HepG2 (cell line): Measurements from ENCODE around the gene TNFRSF11A. TPM values are rescaled to one million over a fixed set of nuclear protein-coding genes. Genes with fewer than 3 reads are reported as not detected.

ENCODE experiments used
- ATAC-seq: fragments of 200-7000 bp; cut with Tn5 transposase; 3 replicates; pipeline ENCODE4 v1.9.1; 2020; ENCODE audit warnings: mild to moderate bottlenecking, moderate library complexity
- BruUV-seq: library from RNA; stranded (reverse); fragments of 400-500 nt; replicated peaks from 2 replicates; lab custom pipeline; 2021; lab: Mats Ljungman, UMichigan
- CTCF ChIA-PET: fragments of 300-600 bp; formaldehyde crosslinking; extraction: SDS; loops from one replicate; lab custom pipeline; 2021; ENCODE audit warnings: low total read pairs, inconsistent platforms, low intra/inter-chr PET ratio; lab: Yijun Ruan, JAX
- POLR2A ChIA-PET: fragments of 350-600 bp; sonication (Branson Sonifier 250); formaldehyde crosslinking; loops from one replicate; lab custom pipeline; 2020; ENCODE audit warnings: antibody characterized with exemption, inconsistent platforms; lab: Yijun Ruan, JAX
- DNase-seq: peaks from one replicate; pipeline ENCODE4 v3.0.0-alpha.2; 2015; ENCODE audit warnings: low spot score
- FAIRE-seq: peaks from 3 replicates; lab custom pipeline; 2011; peaks lifted over from hg19 to GRCh38; lab: Jason Lieb, UNC
- H2AFZ ChIP-seq: one replicate; pipeline ENCODE4 v1.6.1; 2011; ENCODE audit warnings: low read length, inconsistent platforms
- H3K27ac ChIP-seq: fragments of 300-600 bp; 3 replicates; pipeline ENCODE4 v1.8.0; 2011; ENCODE audit warnings: mixed run types, mild to moderate bottlenecking, mixed read lengths, low read length, inconsistent platforms; ENCODE audit not compliant: insufficient read depth; ENCODE audit errors: extremely low read length
- H3K27me3 ChIP-seq, 2 experiments: fragments of 200-600 bp in 1 of 2; 2 replicates in 1 of 2; 3 replicates in 1 of 2; pipeline versions ENCODE4 v1.6.0 to v1.8.0; 2011; ENCODE audit warnings: low read length in 2 of 2, mild to moderate bottlenecking in 2 of 2, moderate library complexity in 2 of 2, inconsistent platforms in 1 of 2; ENCODE audit not compliant: insufficient read depth in 2 of 2, control insufficient read depth in 1 of 2
- H3K36me3 ChIP-seq, 2 experiments: fragments of 200-600 bp in 1 of 2; replicated peaks in 1 of 2; 2 replicates in 1 of 2; 3 replicates in 1 of 2; pipeline versions ENCODE4 v1.5.1 to v1.8.0; 2011; ENCODE audit warnings: low read length in 2 of 2, inconsistent platforms in 1 of 2; ENCODE audit not compliant: insufficient read depth in 2 of 2, control insufficient read depth in 1 of 2
- H3K4me1 ChIP-seq: 2 replicates; pipeline ENCODE4 v1.5.1; 2012; ENCODE audit warnings: low read length, inconsistent platforms; ENCODE audit not compliant: insufficient read depth
- H3K4me2 ChIP-seq: 2 replicates; pipeline ENCODE4 v1.6.0; 2011; ENCODE audit warnings: low read depth, low read length, inconsistent platforms
- H3K4me3 ChIP-seq, 3 experiments: fragments of 200-600 bp in 1 of 3; sonication (generic), shearing (Covaris generic) in 1 of 3; replicated peaks in 1 of 3; 2 replicates each; pipeline ENCODE4 v1.5.1; 2011 to 2016; ENCODE audit warnings: low read length in 3 of 3, inconsistent platforms in 2 of 3, low read depth in 2 of 3, mild to moderate bottlenecking in 2 of 3, control low read depth in 1 of 3, mixed read lengths in 1 of 3; ENCODE audit not compliant: insufficient read depth in 1 of 3
- H3K79me2 ChIP-seq: one replicate; pipeline ENCODE4 v1.6.1; 2011; ENCODE audit warnings: low read length, inconsistent platforms; ENCODE audit not compliant: insufficient read depth
- H3K9ac ChIP-seq: 2 replicates; pipeline ENCODE4 v1.6.0; 2011; ENCODE audit warnings: mild to moderate bottlenecking, low read depth, low read length, inconsistent platforms; ENCODE audit not compliant: insufficient read depth
- H3K9me3 ChIP-seq: 2 replicates; pipeline ENCODE4 v1.5.1; 2012; ENCODE audit warnings: mild to moderate bottlenecking, low read length
- H4K20me1 ChIP-seq: 2 replicates; pipeline ENCODE4 v1.6.0; 2011; ENCODE audit warnings: inconsistent platforms, mild to moderate bottlenecking, low read length, moderate library complexity; ENCODE audit not compliant: insufficient read depth
- ATF5 ChIP-seq: sonication (generic); formaldehyde crosslinking; IDR thresholded peaks from 2 replicates; pipeline ENCODE4 v1.4.0; 2020; ENCODE audit warnings: mild to moderate bottlenecking, low read depth, missing genetic modification reagents
- CENPT ChIP-seq: sonication (generic); formaldehyde crosslinking; IDR thresholded peaks from 2 replicates; pipeline ENCODE4 v1.8.0; 2022; ENCODE audit warnings: low read depth, mild to moderate bottlenecking, moderate library complexity, missing genetic modification reagents
- MAZ ChIP-seq, 2 experiments: sonication (generic) in 1 of 2; formaldehyde crosslinking in 1 of 2; IDR thresholded peaks; 2 replicates each; pipeline versions ENCODE4 v1.5.0 to v1.6.1; 2012 to 2020; ENCODE audit warnings: low read depth in 2 of 2, mild to moderate bottlenecking in 2 of 2, borderline replicate concordance in 1 of 2, improper control_type of control experiment in 1 of 2, low read length in 1 of 2, missing genetic modification reagents in 1 of 2, moderate library complexity in 1 of 2
- RFX3 ChIP-seq: IDR thresholded peaks from 2 replicates; pipeline ENCODE4 v1.6.1; 2016; ENCODE audit warnings: missing biosample characterization, missing genetic modification reagents
- ZEB1 ChIP-seq: IDR thresholded peaks from 2 replicates; pipeline ENCODE4 v1.6.1; 2012; ENCODE audit warnings: mild to moderate bottlenecking, low read depth, inconsistent platforms; ENCODE audit not compliant: insufficient replicate concordance
- WGBS: methylation state at CpG from one replicate; pipeline ENCODE4 v1.1.6; 2017; ENCODE audit warnings: low lambda C conversion rate; 5-methylcytosine and 5-hydroxymethylcytosine counted together
- in situ Hi-C: cut with HindIII; loops from 2 replicates; pipeline ENCODE4 v1.10.0; 2017; ENCODE audit warnings: low pct_unique_long_range_greater_than_20kb; ENCODE audit not compliant: extremely low pct_ligation_motif_present
- intact Hi-C: fragments of 100-400 bp; cut with micrococcal nuclease; formaldehyde crosslinking; loops from one replicate; pipeline ENCODE4 v1.10.0; 2022; ENCODE audit not compliant: unreplicated experiment
- polyA plus RNA-seq, 8 experiments: library from polyadenylated mRNA; depleted of rRNA in 3 of 8; stranded (reverse) in 7 of 8; unstranded in 1 of 8; fragments of >200 nt; fragmentation: Illumina TruSeq in 4 of 8; extraction: Trizol in 4 of 8; gene quantifications; 2 replicates each; pipeline versions ENCODE4 v1.2.1 to v1.2.3, GENCODE V29; 2011 to 2016; ENCODE audit warnings: low read depth in 4 of 8, missing spikeins in 1 of 8, mixed read lengths in 1 of 8; ENCODE audit not compliant: insufficient read depth in 1 of 8
- total RNA-seq, 5 experiments: library from RNA; depleted of rRNA; stranded (reverse); fragments of >200 nt; fragmentation: Illumina TruSeq; extraction: Trizol; gene quantifications; 2 replicates each; pipeline ENCODE4 v1.2.3, GENCODE V29; 2016; ENCODE audit warnings: low read depth in 1 of 5

TNFRSF11A gene
- total and polyA plus RNA-seq, 2 of the 13 experiments (the other 11 are each of a cell fraction or from before 2014, with no cell fraction given) = 4.6 to 6.4 TPM

- intact Hi-C loops = no loop called here
- Histone ChIP-seq H3K4me1 (peaks cover 32% of the 10 kb centered on the region), H3K4me3 (no peak overlapping the region), H3K9me3 (no peaks in the 10 kb centered on the region), H3K36me3 (peaks cover 2 to 21% of the 10 kb centered on the region in 2 experiments; a peak in 4 of 5 replicates), H3K27me3 (no peaks in the 10 kb centered on the region; a peak in 1 of 5 replicates), H2AFZ (no peak overlapping the region), H3K27ac (no peak overlapping the region), H3K4me2 (no peak overlapping the region), H3K79me2 (no peaks in the 10 kb centered on the region), H3K9ac (no peak overlapping the region), H4K20me1 (no peaks in the 10 kb centered on the region)
- CTCF ChIA-PET = no interaction called here
- POLR2A ChIA-PET = no interaction called here
- DNase-seq (no peak), FAIRE-seq (no peak), ATAC-seq (no peak)
- TF ChIP-seq MAZ (IDR thresholded peaks at IDR 0.05; ENCODE audit: borderline replicate concordance, low read depth, low read length) (no peak), MAZ (CRISPR knock-in tag; IDR thresholded peaks at IDR 0.05; ENCODE audit: low read depth) (no peak), ZEB1 (no peak), ATF5 (CRISPR knock-in tag) (no peak), CENPT (CRISPR knock-in tag) (no peak), RFX3 (CRISPR knock-in tag) (no peak)
- WGBS = 95% methylated on average over 6 of the region's 6 CpGs
- in situ Hi-C loops = no loop called here
- no TSS peak for BruUV-seq
Measured at GRCh38 chr18:62285281-62285680, 39.8 kb upstream of the TNFRSF11A start.
